HEK293 (cell line): ENCODE data around the gene ABHD15.

Source experiments
- ATF2 ChIP-seq: fragments of 450-650 bp; formaldehyde crosslinking; IDR thresholded peaks from 2 replicates; pipeline ENCODE4 v1.5.1; 2016; ENCODE audit warnings: missing biosample characterization, missing genetic modification characterization, low read depth
- GLI2 ChIP-seq: fragments of 450-650 bp; formaldehyde crosslinking; IDR thresholded peaks from 2 replicates; pipeline ENCODE4; 2017; ENCODE audit warnings: missing biosample characterization, missing genetic modification characterization, low read depth, borderline replicate concordance
- GLIS1 ChIP-seq: fragments of 450-650 bp; formaldehyde crosslinking; IDR thresholded peaks from 2 replicates; pipeline ENCODE4 v1.5.1; 2016; ENCODE audit warnings: missing biosample characterization, missing genetic modification characterization
- GLIS2 ChIP-seq: fragments of 450-650 bp; formaldehyde crosslinking; IDR thresholded peaks from 2 replicates; pipeline ENCODE4 v1.5.1; 2016; ENCODE audit warnings: missing biosample characterization, missing genetic modification characterization
- HIC1 ChIP-seq: fragments of 450-650 bp; formaldehyde crosslinking; IDR thresholded peaks from 2 replicates; pipeline ENCODE4 v1.5.1; 2016; ENCODE audit warnings: missing biosample characterization, missing genetic modification characterization
- HOXA7 ChIP-seq: sonication (generic); formaldehyde crosslinking; IDR thresholded peaks from 2 replicates; pipeline ENCODE4 v1.8.1; 2022; ENCODE audit warnings: missing genetic modification reagents, borderline replicate concordance
- MYNN ChIP-seq: fragments of 450-650 bp; formaldehyde crosslinking; IDR thresholded peaks from 2 replicates; pipeline ENCODE4 v1.5.1; 2016; ENCODE audit warnings: missing biosample characterization, missing genetic modification characterization, borderline replicate concordance
- PRDM1 ChIP-seq: fragments of 450-650 bp; formaldehyde crosslinking; IDR thresholded peaks from 2 replicates; pipeline ENCODE4; 2016; ENCODE audit warnings: missing biosample characterization, missing genetic modification characterization
- PRDM6 ChIP-seq: fragments of 450-650 bp; formaldehyde crosslinking; IDR thresholded peaks from 2 replicates; pipeline ENCODE4 v1.5.1; 2017; ENCODE audit warnings: missing biosample characterization, missing genetic modification characterization
- RBAK ChIP-seq: fragments of 450-650 bp; formaldehyde crosslinking; IDR thresholded peaks from 2 replicates; pipeline ENCODE4 v1.5.1; 2016; ENCODE audit warnings: missing biosample characterization, missing genetic modification characterization
- REPIN1 ChIP-seq: fragments of 450-650 bp; formaldehyde crosslinking; IDR thresholded peaks from 2 replicates; pipeline ENCODE4 v1.5.1; 2017; ENCODE audit warnings: missing biosample characterization, missing genetic modification characterization, low read depth
- SP2 ChIP-seq: fragments of 450-650 bp; formaldehyde crosslinking; IDR thresholded peaks from 2 replicates; pipeline ENCODE4 v1.5.1; 2016; ENCODE audit warnings: missing biosample characterization, missing genetic modification characterization
- TRIM28 ChIP-seq: IDR thresholded peaks from 2 replicates; pipeline ENCODE4 v1.6.1; 2011; ENCODE audit warnings: low read length, control low read depth, borderline replicate concordance
- ZFP3 ChIP-seq: fragments of 450-650 bp; formaldehyde crosslinking; IDR thresholded peaks from 2 replicates; pipeline ENCODE4 v1.5.1; 2016; ENCODE audit warnings: low read depth, missing biosample characterization, missing genetic modification characterization
- ZFP69B ChIP-seq: fragments of 450-650 bp; formaldehyde crosslinking; IDR thresholded peaks from 2 replicates; pipeline ENCODE4 v1.5.1; 2016; ENCODE audit warnings: missing biosample characterization, missing genetic modification characterization
- ZNF114 ChIP-seq: fragments of 450-650 bp; formaldehyde crosslinking; IDR thresholded peaks from 2 replicates; pipeline ENCODE4 v1.5.0; 2017; ENCODE audit warnings: missing biosample characterization, missing genetic modification characterization
- ZNF138 ChIP-seq: fragments of 450-650 bp; formaldehyde crosslinking; IDR thresholded peaks from 2 replicates; pipeline ENCODE4 v1.5.1; 2016; ENCODE audit warnings: missing biosample characterization, missing genetic modification characterization, borderline replicate concordance
- ZNF140 ChIP-seq: fragments of 450-650 bp; formaldehyde crosslinking; IDR thresholded peaks from 2 replicates; pipeline ENCODE4 v1.5.1; 2016; ENCODE audit warnings: missing biosample characterization, missing genetic modification characterization
- ZNF155 ChIP-seq: fragments of 450-650 bp; formaldehyde crosslinking; IDR thresholded peaks from 2 replicates; pipeline ENCODE4 v1.5.1; 2016; ENCODE audit warnings: missing biosample characterization, missing genetic modification characterization
- ZNF302 ChIP-seq: fragments of 450-650 bp; formaldehyde crosslinking; IDR thresholded peaks from 2 replicates; pipeline ENCODE4 v1.5.1; 2016; ENCODE audit warnings: missing biosample characterization, missing genetic modification characterization, low read depth
- ZNF37A ChIP-seq: fragments of 450-650 bp; IDR thresholded peaks from 2 replicates; pipeline ENCODE4 v1.5.1; 2018; ENCODE audit warnings: missing biosample characterization, missing genetic modification characterization
- ZNF433 ChIP-seq: fragments of 450-650 bp; formaldehyde crosslinking; IDR thresholded peaks from 2 replicates; pipeline ENCODE4 v1.5.1; 2016; ENCODE audit warnings: missing biosample characterization, missing genetic modification characterization, low read depth
- ZNF473 ChIP-seq: fragments of 450-650 bp; formaldehyde crosslinking; IDR thresholded peaks from 2 replicates; pipeline ENCODE4 v1.5.1; 2017; ENCODE audit warnings: missing biosample characterization, missing genetic modification characterization
- ZNF510 ChIP-seq: fragments of 450-650 bp; formaldehyde crosslinking; IDR thresholded peaks from 2 replicates; pipeline ENCODE4 v1.5.1; 2018; ENCODE audit warnings: mild to moderate bottlenecking, missing genetic modification characterization, missing biosample characterization; ENCODE audit not compliant: insufficient replicate concordance
- ZNF514 ChIP-seq: fragments of 450-650 bp; formaldehyde crosslinking; IDR thresholded peaks from 2 replicates; pipeline ENCODE4 v1.5.1; 2016; ENCODE audit warnings: missing biosample characterization, missing genetic modification characterization
- ZNF529 ChIP-seq: fragments of 450-650 bp; formaldehyde crosslinking; IDR thresholded peaks from 2 replicates; pipeline ENCODE4 v1.5.1; 2017; ENCODE audit warnings: missing genetic modification characterization, missing biosample characterization; ENCODE audit not compliant: insufficient replicate concordance
- ZNF549 ChIP-seq: fragments of 450-650 bp; IDR thresholded peaks from 2 replicates; pipeline ENCODE4 v1.5.1; 2018; ENCODE audit warnings: missing biosample characterization, missing genetic modification characterization, mild to moderate bottlenecking, inconsistent platforms, moderate library complexity
- ZNF555 ChIP-seq: fragments of 450-650 bp; formaldehyde crosslinking; conservative IDR thresholded peaks from 2 replicates; pipeline ENCODE4 v1.5.1; 2017; ENCODE audit warnings: missing biosample characterization, mild to moderate bottlenecking, missing genetic modification characterization, inconsistent platforms
- ZNF571 ChIP-seq: fragments of 450-650 bp; formaldehyde crosslinking; IDR thresholded peaks from 2 replicates; pipeline ENCODE4 v1.5.0; 2017; ENCODE audit warnings: missing biosample characterization, missing genetic modification characterization
- ZSCAN16 ChIP-seq: fragments of 450-650 bp; formaldehyde crosslinking; IDR thresholded peaks from 2 replicates; pipeline ENCODE4 v1.5.1; 2016; ENCODE audit warnings: missing biosample characterization, missing genetic modification characterization
- TF ChIP-seq, protein P1 (sequence below): fragments of 450-650 bp; formaldehyde crosslinking; IDR thresholded peaks from 2 replicates; pipeline ENCODE4 v1.5.1; 2017; ENCODE audit warnings: missing biosample characterization, missing genetic modification characterization
- TF ChIP-seq, protein P2 (sequence below): fragments of 450-650 bp; IDR thresholded peaks from 2 replicates; pipeline ENCODE4 v1.5.1; 2018; ENCODE audit warnings: missing biosample characterization, missing genetic modification characterization

Gene ABHD15

DNA sequence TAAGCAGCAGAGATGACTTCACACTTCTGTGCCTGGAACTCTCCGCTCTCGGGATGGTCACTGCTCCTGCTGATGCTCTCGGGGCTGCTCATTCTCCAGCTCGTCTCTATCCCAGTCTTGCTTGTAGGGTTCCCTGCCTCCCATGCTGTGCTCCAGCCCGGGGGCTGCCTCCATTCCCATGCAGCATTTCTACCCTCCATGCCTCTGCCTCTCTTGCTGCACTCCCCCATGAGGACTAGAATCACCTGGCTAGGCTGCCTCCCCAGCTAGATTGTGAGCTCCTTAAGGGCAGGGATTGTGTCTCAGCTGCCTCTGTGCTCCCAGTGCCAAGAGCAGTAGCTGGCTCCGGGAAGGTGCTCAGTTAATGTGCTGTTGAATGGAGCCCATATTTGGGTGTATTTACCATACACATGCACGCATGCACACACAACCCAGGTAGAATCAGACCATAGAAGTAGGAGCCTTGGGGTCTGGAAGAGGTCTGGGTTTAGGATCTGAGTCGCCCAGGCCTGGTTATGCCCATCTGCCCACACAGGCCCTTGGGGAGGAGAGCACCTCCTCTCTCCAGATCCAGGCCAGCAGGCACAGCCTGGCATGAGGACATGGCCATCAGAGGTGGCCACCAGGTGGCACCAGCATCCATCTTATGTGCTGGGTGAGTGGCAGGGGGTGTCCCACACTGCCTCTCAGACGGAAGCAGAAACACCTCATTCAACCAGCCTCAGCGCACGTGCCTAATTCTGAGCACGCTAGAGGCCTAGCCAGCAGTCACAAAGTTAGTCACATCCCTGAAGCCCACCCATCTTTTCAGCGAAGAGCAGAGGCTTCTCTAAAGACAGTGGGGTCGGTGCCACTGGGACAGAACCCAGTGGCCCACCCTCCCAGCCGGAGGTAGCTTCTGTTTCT, 13.3 kb upstream of the ABHD15 start (continued):
- 0 out of 2 replicates have a peak, but pooled peaks have one; percentile 15 for TF ChIP-seq HIC1 (tag by site-specific recombination)
- TF ChIP-seq ZNF138: no peak
- no peak for TF ChIP-seq ZNF37A (tag by site-specific recombination)
- no peak for TF ChIP-seq ATF2 (tag by site-specific recombination)
- no peak for TF ChIP-seq REPIN1 (tag by site-specific recombination)
- no peak for TF ChIP-seq ZNF140 (tag by site-specific recombination)
- no peak for TF ChIP-seq RBAK (tag by site-specific recombination)
- no peak for TF ChIP-seq TRIM28
- no peak for TF ChIP-seq ZNF473 (tag by site-specific recombination)
- TF ChIP-seq GLIS2 (tag by site-specific recombination): peak; percentile 95
- no peak for TF ChIP-seq GLI2 (tag by site-specific recombination)
- TF ChIP-seq ZFP69B (tag by site-specific recombination): no peak
- TF ChIP-seq ZNF114 (tag by site-specific recombination): no peak
- no peak for TF ChIP-seq ZNF433 (tag by site-specific recombination)
- no peak for TF ChIP-seq SP2
- TF ChIP-seq, protein P1, sequence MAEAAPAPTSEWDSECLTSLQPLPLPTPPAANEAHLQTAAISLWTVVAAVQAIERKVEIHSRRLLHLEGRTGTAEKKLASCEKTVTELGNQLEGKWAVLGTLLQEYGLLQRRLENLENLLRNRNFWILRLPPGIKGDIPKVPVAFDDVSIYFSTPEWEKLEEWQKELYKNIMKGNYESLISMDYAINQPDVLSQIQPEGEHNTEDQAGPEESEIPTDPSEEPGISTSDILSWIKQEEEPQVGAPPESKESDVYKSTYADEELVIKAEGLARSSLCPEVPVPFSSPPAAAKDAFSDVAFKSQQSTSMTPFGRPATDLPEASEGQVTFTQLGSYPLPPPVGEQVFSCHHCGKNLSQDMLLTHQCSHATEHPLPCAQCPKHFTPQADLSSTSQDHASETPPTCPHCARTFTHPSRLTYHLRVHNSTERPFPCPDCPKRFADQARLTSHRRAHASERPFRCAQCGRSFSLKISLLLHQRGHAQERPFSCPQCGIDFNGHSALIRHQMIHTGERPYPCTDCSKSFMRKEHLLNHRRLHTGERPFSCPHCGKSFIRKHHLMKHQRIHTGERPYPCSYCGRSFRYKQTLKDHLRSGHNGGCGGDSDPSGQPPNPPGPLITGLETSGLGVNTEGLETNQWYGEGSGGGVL: no peak
- TF ChIP-seq ZNF571 (tag by site-specific recombination): no peak
- TF ChIP-seq PRDM1 (tag by site-specific recombination): no peak
- TF ChIP-seq ZFP3 (tag by site-specific recombination): no peak
- no peak for TF ChIP-seq ZSCAN16 (tag by site-specific recombination)
- no peak for TF ChIP-seq ZNF549 (tag by site-specific recombination)
- peak; percentile 78 for TF ChIP-seq GLIS1 (tag by site-specific recombination)
- TF ChIP-seq, protein P2, sequence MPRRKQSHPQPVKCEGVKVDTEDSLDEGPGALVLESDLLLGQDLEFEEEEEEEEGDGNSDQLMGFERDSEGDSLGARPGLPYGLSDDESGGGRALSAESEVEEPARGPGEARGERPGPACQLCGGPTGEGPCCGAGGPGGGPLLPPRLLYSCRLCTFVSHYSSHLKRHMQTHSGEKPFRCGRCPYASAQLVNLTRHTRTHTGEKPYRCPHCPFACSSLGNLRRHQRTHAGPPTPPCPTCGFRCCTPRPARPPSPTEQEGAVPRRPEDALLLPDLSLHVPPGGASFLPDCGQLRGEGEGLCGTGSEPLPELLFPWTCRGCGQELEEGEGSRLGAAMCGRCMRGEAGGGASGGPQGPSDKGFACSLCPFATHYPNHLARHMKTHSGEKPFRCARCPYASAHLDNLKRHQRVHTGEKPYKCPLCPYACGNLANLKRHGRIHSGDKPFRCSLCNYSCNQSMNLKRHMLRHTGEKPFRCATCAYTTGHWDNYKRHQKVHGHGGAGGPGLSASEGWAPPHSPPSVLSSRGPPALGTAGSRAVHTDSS (tag by site-specific recombination): 0 out of 2 replicates have a peak, but pooled peaks have one; percentile 8
- TF ChIP-seq ZNF529 (tag by site-specific recombination): no peak
- TF ChIP-seq ZNF155: no peak
- TF ChIP-seq ZNF514 (tag by site-specific recombination): no peak
- TF ChIP-seq ZNF510 (tag by site-specific recombination): no peak
- TF ChIP-seq MYNN (tag by site-specific recombination): no peak
- no peak for TF ChIP-seq ZNF302 (tag by site-specific recombination)
- no peak for TF ChIP-seq ZNF555 (tag by site-specific recombination)
- TF ChIP-seq PRDM6 (tag by site-specific recombination): no peak
- no peak for TF ChIP-seq HOXA7 (CRISPR knock-in tag)
